Trophoblast cell (in vitro differentiated cells and primary cell): ENCODE measurements around the gene SH3TC2.

Experiments used
- DNase-seq, 2 donors: peaks; one replicate each; pipeline ENCODE4 v3.0.0-alpha.2; 2016
- H2AFZ ChIP-seq: 2 replicates; pipeline ENCODE4 v1.6.1; 2013; ENCODE audit warnings: low read length, moderate library complexity, mild to moderate bottlenecking; ENCODE audit not compliant: insufficient read depth, poor library complexity
- H2AK5ac ChIP-seq: 2 replicates; pipeline ENCODE4 v1.6.1; 2013; ENCODE audit warnings: mild to moderate bottlenecking, low read length
- H2BK120ac ChIP-seq: 2 replicates; pipeline ENCODE4 v1.6.1; 2013; ENCODE audit warnings: low read length, mild to moderate bottlenecking, moderate library complexity; ENCODE audit not compliant: insufficient read depth, poor library complexity
- H2BK12ac ChIP-seq: 2 replicates; pipeline ENCODE4 v1.6.1; 2013; ENCODE audit warnings: mild to moderate bottlenecking, low read length, moderate library complexity
- H2BK5ac ChIP-seq: 2 replicates; pipeline ENCODE4 v1.6.1; 2013; ENCODE audit warnings: low read length, low read depth, moderate library complexity, mild to moderate bottlenecking; ENCODE audit not compliant: poor library complexity
- H3K14ac ChIP-seq: 2 replicates; pipeline ENCODE4 v1.6.1; 2013; ENCODE audit warnings: mild to moderate bottlenecking, low read length
- H3K18ac ChIP-seq: 2 replicates; pipeline ENCODE4 v1.6.1; 2013; ENCODE audit warnings: mild to moderate bottlenecking, low read length
- H3K23ac ChIP-seq: 2 replicates; pipeline ENCODE4 v1.6.1; 2013; ENCODE audit warnings: low read length
- H3K27ac ChIP-seq: 2 replicates; pipeline ENCODE4 v1.5.1; 2013; ENCODE audit warnings: low read depth, mild to moderate bottlenecking, inconsistent platforms, low read length, moderate library complexity
- H3K27me3 ChIP-seq: 2 replicates; pipeline ENCODE4 v1.6.1; 2013; ENCODE audit warnings: inconsistent platforms, mild to moderate bottlenecking, low read length, moderate library complexity; ENCODE audit not compliant: insufficient read depth
- H3K36me3 ChIP-seq, 2 experiments: 1 replicate in 1 of 2; 2 replicates in 1 of 2; pipeline ENCODE4 v1.6.1; 2013; ENCODE audit warnings: low read length in 2 of 2, mild to moderate bottlenecking in 2 of 2, moderate library complexity in 1 of 2; ENCODE audit not compliant: insufficient read depth in 2 of 2, control insufficient read depth in 1 of 2
- H3K4ac ChIP-seq: 2 replicates; pipeline ENCODE4 v1.6.1; 2013; ENCODE audit warnings: low read depth, mild to moderate bottlenecking, low read length, moderate library complexity
- H3K4me1 ChIP-seq, 2 experiments: 1 replicate in 1 of 2; 2 replicates in 1 of 2; pipeline ENCODE4 v1.6.1; 2013; ENCODE audit warnings: low read length in 2 of 2, mild to moderate bottlenecking in 2 of 2, moderate library complexity in 1 of 2; ENCODE audit not compliant: insufficient read depth in 2 of 2, control insufficient read depth in 1 of 2
- H3K4me2 ChIP-seq: 2 replicates; pipeline ENCODE4 v1.6.1; 2013; ENCODE audit warnings: inconsistent platforms, mild to moderate bottlenecking, low read length, moderate library complexity
- H3K4me3 ChIP-seq: 2 replicates; pipeline ENCODE4 v1.5.1; 2013; ENCODE audit warnings: mild to moderate bottlenecking, low read depth, low read length, inconsistent platforms
- H3K79me1 ChIP-seq: one replicate; pipeline ENCODE4 v1.6.1; 2013; ENCODE audit warnings: low read length
- H3K79me2 ChIP-seq: 2 replicates; pipeline ENCODE4 v1.6.1; 2013; ENCODE audit warnings: low read length, mild to moderate bottlenecking; ENCODE audit not compliant: control insufficient read depth, insufficient read depth, poor library complexity
- H3K9ac ChIP-seq: 2 replicates; pipeline ENCODE4 v1.6.1; 2013; ENCODE audit warnings: mild to moderate bottlenecking, low read length
- H3K9me3 ChIP-seq: 2 replicates; pipeline ENCODE4 v1.6.1; 2013; ENCODE audit warnings: low read depth, mild to moderate bottlenecking, control low read depth, inconsistent platforms, low read length; ENCODE audit not compliant: insufficient read depth
- H4K12ac ChIP-seq: 2 replicates; pipeline ENCODE4 v1.6.1; 2013; ENCODE audit warnings: low read depth, mild to moderate bottlenecking, low read length, moderate library complexity
- H4K8ac ChIP-seq: 2 replicates; pipeline ENCODE4 v1.6.1; 2013; ENCODE audit warnings: low read depth, mild to moderate bottlenecking, low read length, moderate library complexity
- H4K91ac ChIP-seq: one replicate; pipeline ENCODE4 v1.6.1; 2013; ENCODE audit warnings: low read depth, mild to moderate bottlenecking, low read length, moderate library complexity
- WGBS: extraction: QIAGEN DNeasy Blood & Tissue Kit; methylation state at CpG from one replicate; pipeline ENCODE4 v1.1.7; 2013; ENCODE audit warnings: missing lambda C conversion rate; ENCODE audit not compliant: insufficient read length, insufficient coverage; ENCODE audit errors: extremely low coverage; 5-methylcytosine and 5-hydroxymethylcytosine counted together

The SH3TC2 gene

GRCh38 chr5:149043641-149044040 is 19.2 kb downstream of the SH3TC2 start:
- Histone ChIP-seq H3K9ac (no peak overlapping the region), H2AK5ac (no peak overlapping the region), H3K4me1 (no peaks in the 10 kb centered on the region), H2BK5ac (no peak overlapping the region), H3K23ac (no peak overlapping the region), H3K27ac (no peak overlapping the region), H3K4ac (no peak overlapping the region), H4K8ac (no peak overlapping the region), H3K4me3 (no peak overlapping the region), H3K36me3 (no peaks in the 10 kb centered on the region), H3K9me3 (no peaks in the 10 kb centered on the region), H2AFZ (no peak overlapping the region), H3K4me2 (no peak overlapping the region), H3K79me1 (no peaks in the 10 kb centered on the region), H2BK120ac (no peak overlapping the region), H3K27me3 (no peaks in the 10 kb centered on the region), H2BK12ac (no peak overlapping the region), H4K12ac (no peak overlapping the region), H3K14ac (no peak overlapping the region), H4K91ac (no peak overlapping the region), H3K18ac (no peak overlapping the region), H3K79me2 (no peaks in the 10 kb centered on the region)
- WGBS = no CpG with 5 or more reads among the region's 4 CpGs
- no peak for DNase-seq

- Histone ChIP-seq H3K23ac (no peak overlapping the region), H4K91ac (no peak overlapping the region), H3K9ac (no peak overlapping the region), H3K27me3 (no peaks in the 10 kb centered on the region), H3K14ac (no peak overlapping the region), H2BK120ac (no peak overlapping the region), H3K36me3 (no peaks in the 10 kb centered on the region), H3K27ac (no peak overlapping the region), H2AK5ac (no peak overlapping the region), H2AFZ (no peak overlapping the region), H3K4me3 (no peak overlapping the region), H4K12ac (no peak overlapping the region), H3K18ac (no peak overlapping the region), H3K4me1 (no peaks in the 10 kb centered on the region), H3K4ac (no peak overlapping the region), H3K79me1 (no peaks in the 10 kb centered on the region), H2BK5ac (no peak overlapping the region), H2BK12ac (no peak overlapping the region), H3K9me3 (no peaks in the 10 kb centered on the region), H4K8ac (no peak overlapping the region), H3K4me2 (no peak overlapping the region), H3K79me2 (no peaks in the 10 kb centered on the region)
- no peak for DNase-seq
- no CpG with 5 or more reads among the region's 1 CpG for WGBS
Observed at GRCh38 chr5:149042865-149043264, 20.0 kb downstream of the SH3TC2 start.

GRCh38 chr5:149041242-149041641 is 21.6 kb downstream of the SH3TC2 start:
- no peak overlapping the region for H2BK120ac ChIP-seq
- DNase-seq = no peak
- H2AK5ac ChIP-seq = no peak overlapping the region
- H2AFZ ChIP-seq = no peak overlapping the region
- H2BK12ac ChIP-seq = no peak overlapping the region
- no peaks in the 10 kb centered on the region for H3K79me1 ChIP-seq
- no peaks in the 10 kb centered on the region for H3K9me3 ChIP-seq
- H3K4me1 ChIP-seq = no peaks in the 10 kb centered on the region
- H3K18ac ChIP-seq = no peak overlapping the region
- no peak overlapping the region for H2BK5ac ChIP-seq
- H4K12ac ChIP-seq = no peak overlapping the region
- H3K27ac ChIP-seq = no peak overlapping the region
- H4K8ac ChIP-seq = no peak overlapping the region
- H3K9ac ChIP-seq = no peak overlapping the region
- no CpG with 5 or more reads among the region's 5 CpGs for WGBS
- no peaks in the 10 kb centered on the region for H3K27me3 ChIP-seq
- H3K14ac ChIP-seq = no peak overlapping the region
- no peak overlapping the region for H3K23ac ChIP-seq
- H3K4me3 ChIP-seq = no peak overlapping the region
- no peak overlapping the region for H4K91ac ChIP-seq
- no peaks in the 10 kb centered on the region for H3K79me2 ChIP-seq
- no peak overlapping the region for H3K4ac ChIP-seq
- no peaks in the 10 kb centered on the region for H3K36me3 ChIP-seq
- no peak overlapping the region for H3K4me2 ChIP-seq

GRCh38 chr5:149040421-149040820 is 22.4 kb downstream of the SH3TC2 start:
- Histone ChIP-seq H4K12ac (no peak overlapping the region), H4K91ac (no peak overlapping the region), H2BK120ac (no peak overlapping the region)

More at GRCh38 chr5:149040421-149040820, 22.4 kb downstream of the SH3TC2 start:
- H3K4me2 ChIP-seq = no peak overlapping the region
- no peak overlapping the region for H2AK5ac ChIP-seq
- no peak overlapping the region for H3K9ac ChIP-seq
- no peaks in the 10 kb centered on the region for H3K79me1 ChIP-seq
- H3K4me3 ChIP-seq = no peak overlapping the region
- no peak overlapping the region for H3K18ac ChIP-seq
- H3K36me3 ChIP-seq = no peaks in the 10 kb centered on the region
- H2AFZ ChIP-seq = no peak overlapping the region
- no peak overlapping the region for H2BK5ac ChIP-seq
- no peak overlapping the region for H2BK12ac ChIP-seq
- H3K27ac ChIP-seq = no peak overlapping the region
- DNase-seq = no peak
- no peaks in the 10 kb centered on the region for H3K9me3 ChIP-seq
- H3K14ac ChIP-seq = no peak overlapping the region
- no peaks in the 10 kb centered on the region for H3K4me1 ChIP-seq
- H3K4ac ChIP-seq = no peak overlapping the region
- H4K8ac ChIP-seq = no peak overlapping the region
- no peaks in the 10 kb centered on the region for H3K79me2 ChIP-seq
- no peaks in the 10 kb centered on the region for H3K27me3 ChIP-seq
- no CpG with 5 or more reads among the region's 1 CpG for WGBS
- no peak overlapping the region for H3K23ac ChIP-seq
